Renal cortical epithelial cell (primary cell): Measurements from ENCODE around the gene NSL1. TPM values are rescaled to one million over a fixed set of nuclear protein-coding genes. Genes with fewer than 3 reads are reported as not detected.
"Not testable (repeated sequence)": the region's sequence is repeated elsewhere in the genome, so short reads cannot be mapped to it uniquely, and the experiment has no call there.

ENCODE experiments used
- DNase-seq: peaks from one replicate; pipeline ENCODE4 v3.0.0-alpha.2; 2011; ENCODE audit warnings: low read depth
- total RNA-seq: library from RNA; depleted of rRNA; stranded (reverse); fragments of >200 nt; gene quantifications from 2 replicates; pipeline ENCODE4 v1.2.3, GENCODE V29; 2014

The NSL1 gene
- total RNA-seq, 1 donor from 2014 or later, result 38.4 TPM

- DNase-seq, result peak; percentile 67
These were observed 9.0 kb downstream of the NSL1 start for GRCh38 chr1:212782422-212783154.

GRCh38 chr1:212781225-212781624 is 10.4 kb downstream of the NSL1 start:
- no peak for DNase-seq

- no peak for DNase-seq
These were observed 10.8 kb downstream of the NSL1 start for GRCh38 chr1:212780759-212781158.

DNA sequence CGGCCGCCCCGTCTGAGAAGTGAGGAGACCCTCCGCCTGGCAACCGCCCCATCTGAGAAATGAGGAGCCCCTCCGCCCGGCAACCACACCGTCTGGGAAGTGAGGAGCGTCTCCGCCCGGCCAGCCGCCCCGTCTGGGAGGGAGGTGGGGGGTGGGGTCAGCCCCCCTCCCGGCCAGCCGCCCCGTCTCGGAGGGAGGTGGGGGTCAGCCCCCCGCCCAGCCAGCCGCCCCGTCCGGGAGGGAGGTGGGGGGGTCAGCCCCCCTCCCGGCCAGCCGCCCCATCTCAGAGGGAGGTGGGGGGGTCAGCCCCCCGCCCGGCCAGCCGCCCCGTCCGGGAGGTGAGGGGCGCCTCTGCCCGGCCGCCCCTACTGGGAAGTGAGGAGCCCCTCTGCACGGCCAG is 12.5 kb downstream of the NSL1 start:
- DNase-seq, result not testable (repeated sequence)

- no peak for DNase-seq
These were observed 14.4 kb downstream of the NSL1 start for GRCh38 chr1:212777151-212777550.

DNA sequence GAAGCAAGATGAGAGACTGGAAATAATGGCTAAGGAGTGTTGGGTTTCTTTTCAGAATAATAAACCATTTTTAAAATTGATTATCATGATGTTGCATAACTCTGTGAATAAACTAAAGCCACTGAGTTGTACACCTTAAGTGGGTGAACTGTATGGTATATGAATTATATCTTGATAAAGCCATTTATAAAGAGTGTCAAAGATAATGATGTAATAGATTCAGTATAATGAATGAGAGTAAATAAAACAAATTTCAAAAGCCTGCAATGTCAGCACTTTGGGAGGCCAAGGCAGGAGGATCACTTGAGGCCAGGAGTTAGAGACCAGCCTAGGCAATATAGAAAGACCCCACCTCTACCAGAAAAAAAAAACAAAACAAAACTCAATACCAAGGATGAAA is 16.3 kb downstream of the NSL1 start:
- no peak for DNase-seq

DNA sequence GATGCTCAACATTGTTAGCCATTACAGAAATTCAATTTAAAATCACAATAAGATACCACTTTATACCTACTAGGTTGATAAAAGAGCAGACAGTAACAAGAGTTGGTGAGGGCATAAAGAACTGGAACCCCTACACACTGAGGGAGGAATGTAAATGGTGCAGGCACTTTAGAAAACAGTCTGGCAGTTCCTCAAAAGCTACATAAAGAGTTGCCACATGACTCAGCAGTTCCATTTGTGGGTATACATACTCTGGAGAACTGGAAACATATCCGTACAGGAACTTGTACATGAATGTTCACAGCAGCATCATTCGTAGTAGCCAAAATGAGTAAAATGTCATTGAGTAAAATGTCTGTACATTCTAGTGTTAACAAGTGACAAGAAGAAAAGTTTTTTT is 17.0 kb downstream of the NSL1 start:
- no peak for DNase-seq

DNA sequence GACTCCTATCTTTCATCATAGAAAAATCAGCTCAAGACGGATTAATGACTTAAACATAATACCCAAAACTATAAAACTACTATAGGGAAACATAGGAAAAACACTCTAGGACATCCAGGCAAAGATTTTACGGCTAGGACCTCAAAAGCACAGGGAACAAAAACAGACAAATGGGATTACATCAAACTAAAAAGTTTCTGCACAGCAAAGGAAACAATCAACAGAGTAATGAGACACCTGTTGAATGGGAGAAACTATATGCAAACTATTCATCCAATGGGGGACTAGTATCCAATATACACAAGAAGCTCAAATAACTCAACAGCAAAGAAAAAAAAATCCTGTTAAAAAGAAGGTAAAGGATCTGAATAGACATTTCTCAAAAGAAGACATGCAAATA is 18.6 kb downstream of the NSL1 start:
- no peak for DNase-seq

GRCh38 chr1:212771341-212771740 is 20.2 kb downstream of the NSL1 start:
- DNase-seq, result no peak

DNA sequence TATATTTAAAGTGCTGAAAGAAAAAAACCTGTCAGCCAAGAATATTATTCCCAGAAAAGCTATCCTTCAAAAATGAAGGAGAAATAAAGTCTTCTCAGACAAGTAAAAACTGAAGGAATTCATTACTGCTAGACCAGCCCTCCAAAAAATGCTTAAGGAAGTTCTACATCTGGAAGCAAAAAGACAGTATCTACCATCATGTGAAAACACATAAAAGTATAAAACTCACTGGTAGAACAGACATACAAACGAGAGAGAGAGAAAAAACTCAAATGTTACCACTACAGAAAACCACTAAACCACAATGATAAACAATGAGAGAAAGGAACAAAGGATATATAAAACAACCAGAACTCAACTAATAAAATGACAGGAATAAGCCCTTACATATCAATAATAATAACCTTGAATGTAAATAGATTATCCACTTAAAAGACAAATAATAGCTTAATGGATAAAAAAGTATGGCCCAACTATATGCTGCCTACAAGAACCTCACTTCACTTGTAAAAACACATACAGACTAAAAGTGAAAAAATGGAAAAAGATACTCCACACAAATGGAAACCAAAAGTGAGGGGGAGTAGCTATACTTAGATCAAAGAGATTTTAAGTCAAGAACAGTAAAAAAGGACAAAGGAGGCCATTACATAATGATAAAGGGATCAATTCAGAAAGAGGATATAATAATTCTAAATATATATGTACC is 22.0 kb downstream of the NSL1 start:
- DNase-seq, result no peak

DNA sequence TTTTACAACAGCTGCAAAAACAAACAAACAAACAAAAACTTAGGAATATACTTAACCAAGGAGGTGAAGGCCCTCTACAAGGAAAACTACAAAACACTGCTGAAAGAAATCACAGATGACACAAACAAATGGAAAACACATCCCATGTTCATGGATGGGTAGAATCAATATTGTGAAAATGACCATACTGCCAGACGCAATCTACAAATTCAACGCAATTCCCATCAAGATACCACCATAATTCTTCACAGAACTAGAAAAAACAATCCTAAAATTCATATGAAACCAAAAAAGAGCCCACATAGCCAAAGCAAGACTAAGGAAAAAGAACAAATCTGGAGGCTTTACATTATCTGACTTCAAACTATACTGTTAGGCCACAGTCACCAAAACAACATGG is 24.8 kb downstream of the NSL1 start:
- not testable (repeated sequence) for DNase-seq

DNA sequence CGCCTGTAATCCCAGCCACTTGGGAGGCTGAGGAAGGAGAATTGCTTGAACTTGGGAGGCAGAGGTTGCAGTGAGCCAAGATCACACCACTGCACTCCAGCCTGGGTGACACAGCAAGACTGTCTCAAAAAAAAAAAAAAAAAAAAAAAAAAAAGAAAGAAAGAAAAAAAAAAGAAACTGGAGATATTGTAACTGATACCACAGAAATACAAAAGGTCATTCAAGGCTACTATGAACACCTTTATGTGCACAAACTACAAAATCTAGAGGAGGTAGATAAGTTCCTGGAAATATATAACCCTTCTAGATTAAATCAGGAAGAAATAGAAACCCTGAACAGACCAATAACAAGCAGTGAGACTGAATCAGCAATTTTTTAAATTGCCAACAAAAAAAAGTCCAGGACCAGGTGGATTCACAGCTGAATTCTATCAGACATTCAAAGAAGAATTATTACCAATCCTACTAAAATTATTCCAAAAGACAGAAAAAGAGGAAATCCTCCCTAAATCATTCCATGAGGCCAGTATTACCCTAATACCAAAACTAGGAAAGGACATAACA is 26.8 kb downstream of the NSL1 start:
- DNase-seq, result not testable (repeated sequence)

DNA sequence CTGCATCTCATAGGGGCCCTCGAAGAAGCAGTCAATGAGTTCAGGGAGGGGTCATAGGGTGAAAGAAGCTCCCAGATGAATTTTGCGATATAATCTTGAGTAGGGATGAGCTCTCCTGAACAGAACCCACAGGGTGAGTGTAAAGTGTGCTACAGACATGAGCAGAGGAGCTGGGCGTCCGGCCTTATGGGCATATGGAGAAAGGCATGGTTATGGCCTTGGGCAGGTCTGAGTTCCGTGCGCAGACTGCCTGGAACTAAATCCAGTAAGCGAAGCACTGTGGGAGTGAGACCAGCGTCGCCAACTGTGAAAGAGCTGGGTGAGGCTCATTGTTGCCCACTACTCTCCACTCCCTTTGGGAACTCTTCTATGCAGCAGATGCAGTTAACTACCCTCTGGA is 28.7 kb downstream of the NSL1 start:
- no peak for DNase-seq

DNA sequence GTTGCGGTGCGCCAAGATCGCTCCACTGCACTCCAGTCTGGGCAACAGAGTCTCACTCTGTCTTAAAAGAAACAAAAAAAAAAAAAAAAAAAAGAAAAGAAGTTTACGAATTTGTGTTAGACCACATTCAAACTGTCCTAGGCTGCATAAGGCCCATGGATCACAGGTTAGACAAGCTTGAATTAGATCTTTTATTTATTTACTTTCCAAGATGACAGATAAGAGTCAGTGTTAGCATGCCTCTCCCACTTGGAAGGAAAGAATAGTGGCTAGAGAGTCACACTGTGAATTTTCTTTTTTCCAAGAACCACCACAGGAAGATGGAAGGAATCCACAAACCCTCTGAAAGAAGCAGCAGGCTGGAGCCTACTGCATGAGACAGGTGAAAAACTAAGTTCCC is 29.3 kb downstream of the NSL1 start:
- no peak for DNase-seq

DNA sequence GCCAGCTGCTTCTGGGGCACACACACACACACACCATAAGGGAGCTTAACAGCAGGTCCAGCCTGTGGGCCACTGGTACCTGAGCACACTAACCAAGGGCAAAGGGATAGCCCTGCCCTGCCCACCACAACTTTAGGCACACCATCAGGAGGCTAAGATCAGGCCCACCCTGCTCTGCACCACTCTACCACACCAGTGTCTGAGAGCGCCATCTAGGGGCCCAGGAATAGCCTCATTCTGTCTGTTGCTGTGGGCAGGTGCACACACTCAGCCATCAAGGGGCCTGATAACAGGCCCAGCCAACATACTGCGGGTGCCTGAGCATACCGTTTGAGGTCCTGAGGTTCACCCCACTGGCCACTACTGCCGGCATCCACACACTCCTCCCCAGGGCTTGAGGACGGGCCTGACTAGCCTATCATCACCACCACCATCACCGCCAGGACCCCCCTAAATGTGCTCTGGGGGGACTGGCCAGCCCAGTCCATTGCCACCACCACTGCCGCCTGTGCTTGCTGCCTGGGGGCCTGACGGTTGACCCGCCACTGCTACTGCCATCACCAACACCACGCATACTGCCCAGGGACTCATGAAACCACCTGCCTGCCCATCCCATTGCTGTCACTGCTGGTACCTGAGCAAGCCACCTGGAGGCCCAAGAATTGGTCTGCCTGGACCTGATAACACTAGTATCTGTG is 31.3 kb downstream of the NSL1 start:
- no peak for DNase-seq

DNA sequence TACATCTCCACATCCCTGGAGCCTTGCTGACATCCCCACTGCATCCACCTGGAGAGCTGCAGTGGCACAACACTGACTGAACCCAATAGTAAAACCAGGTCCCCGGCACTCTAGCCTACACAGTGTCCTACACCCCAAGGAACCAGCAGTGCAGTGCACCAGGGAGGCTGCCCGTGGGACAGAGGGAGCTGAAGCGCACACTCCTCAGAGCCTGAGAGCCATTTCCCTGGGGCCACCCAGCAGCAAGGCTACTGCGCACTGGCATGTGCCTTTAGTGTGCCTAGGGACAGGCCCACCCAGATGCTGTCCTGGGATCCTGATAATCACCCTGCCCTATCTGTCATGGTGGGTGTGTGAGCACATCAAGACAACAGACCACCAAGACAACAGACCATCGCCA is 31.9 kb downstream of the NSL1 start:
- DNase-seq, result no peak

DNA sequence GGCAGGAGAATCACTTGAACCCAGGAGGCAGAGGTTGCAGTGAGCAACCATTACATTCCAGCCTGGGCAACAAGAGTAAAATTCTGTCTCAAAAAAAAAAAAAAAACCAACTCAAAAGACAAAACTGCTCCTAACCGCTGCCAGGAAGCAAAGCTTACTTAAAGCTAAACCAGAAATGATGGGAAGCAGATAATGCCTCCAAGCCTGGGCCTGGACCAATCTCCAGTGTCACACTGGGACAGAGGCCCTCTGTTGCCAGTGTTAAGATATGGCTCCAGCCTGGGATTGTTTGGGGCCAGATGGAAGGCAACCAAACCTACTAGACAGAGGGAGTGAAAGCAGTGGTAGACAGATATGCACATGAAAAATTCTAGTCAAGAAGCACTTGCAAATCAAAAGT is 36.9 kb downstream of the NSL1 start:
- no peak for DNase-seq

DNA sequence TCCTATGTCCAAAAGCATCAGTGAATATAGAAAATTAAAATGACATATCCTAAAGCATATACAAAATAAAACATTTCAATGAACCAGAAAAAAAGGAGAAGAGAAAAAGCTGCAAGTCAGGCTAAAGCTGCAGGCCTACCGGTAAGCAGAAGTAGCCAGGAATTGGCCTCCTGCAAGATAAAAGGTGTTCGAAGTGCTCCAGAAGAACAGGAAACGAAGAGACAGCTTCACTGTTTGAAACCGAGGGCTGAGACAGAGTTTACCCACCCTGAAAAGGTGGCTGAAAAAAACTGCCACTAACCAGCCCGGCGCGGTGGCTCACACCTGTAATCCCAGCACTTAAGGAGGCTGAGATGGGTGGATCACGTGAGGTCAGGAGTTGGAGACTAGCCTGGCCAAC is 37.4 kb downstream of the NSL1 start:
- DNase-seq, result no peak

- no peak for DNase-seq
These were observed 37.8 kb downstream of the NSL1 start for GRCh38 chr1:212753749-212754148.

- DNase-seq, result no peak
These were observed 38.6 kb downstream of the NSL1 start for GRCh38 chr1:212752934-212753497.

GRCh38 chr1:212752252-212752933 is 39.2 kb downstream of the NSL1 start:
- DNase-seq, result peak; percentile 22
